GM21367 (cell line): Measurements from ENCODE around the gene DIP2B.

Source experiments
- ATAC-seq: cut with Tn5 transposase; IDR thresholded peaks from one replicate; pipeline ENCODE4 v1.9.1; 2021; ENCODE audit not compliant: unreplicated experiment

DIP2B gene

GRCh38 chr12:50571786-50572185 lies 67.0 kb downstream of the DIP2B start:
- ATAC-seq, result no peak

- ATAC-seq, result no peak
Observed at GRCh38 chr12:50572287-50572686, 67.5 kb downstream of the DIP2B start.

- no peak for ATAC-seq
Observed at GRCh38 chr12:50572760-50573159, 68.0 kb downstream of the DIP2B start.

GRCh38 chr12:50573271-50573670 lies 68.5 kb downstream of the DIP2B start:
- ATAC-seq, result no peak

GRCh38 chr12:50574601-50575348 lies 70.0 kb downstream of the DIP2B start:
- no peak for ATAC-seq

GRCh38 chr12:50579757-50580267 lies 75.0 kb downstream of the DIP2B start:
- ATAC-seq, result no peak

- ATAC-seq, result no peak
Observed at GRCh38 chr12:50580436-50580835, 75.7 kb downstream of the DIP2B start.

GRCh38 chr12:50581226-50582184 lies 76.7 kb downstream of the DIP2B start:
- ATAC-seq, result no peak

GRCh38 chr12:50584135-50584534 lies 79.3 kb downstream of the DIP2B start:
- ATAC-seq, result no peak

GRCh38 chr12:50589650-50590435 lies 85.1 kb downstream of the DIP2B start:
- ATAC-seq, result no peak

GRCh38 chr12:50590869-50591268 lies 86.1 kb downstream of the DIP2B start:
- ATAC-seq, result no peak

GRCh38 chr12:50595667-50596066 lies 90.9 kb downstream of the DIP2B start:
- ATAC-seq, result no peak

GRCh38 chr12:50597200-50598195 lies 92.7 kb downstream of the DIP2B start:
- ATAC-seq, result peak; percentile 81

- no peak for ATAC-seq
Observed at GRCh38 chr12:50598321-50598862, 93.6 kb downstream of the DIP2B start.

- ATAC-seq, result no peak
Observed at GRCh38 chr12:50599366-50600095, 94.7 kb downstream of the DIP2B start.

- ATAC-seq, result no peak
Observed at GRCh38 chr12:50600364-50600763, 95.6 kb downstream of the DIP2B start.

- no peak for ATAC-seq
Observed at GRCh38 chr12:50603817-50604639, 99.2 kb downstream of the DIP2B start.

GRCh38 chr12:50604640-50604920 lies 99.8 kb downstream of the DIP2B start:
- no peak for ATAC-seq
